Loucy (cell line): ENCODE measurements around the gene MIPEP.

Experiments used
- CTCF ChIP-seq: fragments of 200-600 bp; sonication (generic); conservative IDR thresholded peaks from 2 replicates; pipeline ENCODE4 v1.5.1; 2014; ENCODE audit warnings: mild to moderate bottlenecking, antibody characterized with exemption, low read length
- EZH2phosphoT487 ChIP-seq: fragments of 200-600 bp; IDR thresholded peaks from 2 replicates; pipeline ENCODE4 v1.6.1; 2018; ENCODE audit warnings: antibody characterized with exemption, mild to moderate bottlenecking, moderate library complexity, borderline replicate concordance

- TF ChIP-seq CTCF: no peak
- no peak for TF ChIP-seq EZH2phosphoT487
These were observed 101.7 kb downstream of the MIPEP start for GRCh38 chr13:23787464-23787863.
